Gastrocnemius medialis (tissue), 4 donors: ENCODE data around the gene C2orf92.

ENCODE experiments used
- CTCF ChIP-seq, 5 experiments: fragments of 450-650 bp in 3 of 5; fragments of 200-600 bp in 2 of 5; sonication (generic) in 2 of 5; IDR thresholded peaks in 4 of 5; conservative IDR thresholded peaks in 1 of 5; 1 replicate in 4 of 5; 2 replicates in 1 of 5; pipeline ENCODE4 v1.5.1; 2016 to 2019; ENCODE audit warnings: antibody characterized with exemption in 5 of 5, mild to moderate bottlenecking in 3 of 5, moderate library complexity in 3 of 5
- POLR2A ChIP-seq, 2 donors: fragments of 450-650 bp; IDR thresholded peaks; one replicate each; pipeline ENCODE4 v1.6.1; 2017; ENCODE audit warnings: antibody characterized with exemption in 2 of 2, mild to moderate bottlenecking in 2 of 2, moderate library complexity in 2 of 2

GRCh38 chr2:97724946-97725688 lies 55.6 kb downstream of the C2orf92 start:
- TF ChIP-seq CTCF (IDR thresholded peaks at IDR 0.05 in 4 of 5, conservative IDR thresholded peaks at IDR 0.05 in 1 of 5) (no peak), POLR2A (IDR thresholded peaks at IDR 0.05) (no peak)
